Esophagus muscularis mucosa (tissue), 4 donors: ENCODE results near the gene PHACTR3. TPM values are rescaled to one million over a fixed set of nuclear protein-coding genes. Genes with fewer than 3 reads are reported as not detected.

ENCODE experiments used
- DNase-seq: peaks from one replicate; pipeline ENCODE4 v3.0.0-alpha.2; 2017; ENCODE audit errors: extremely low spot score
- H3K27ac ChIP-seq, 4 donors: fragments of 200-600 bp; sonication (generic); replicated peaks in 1 of 4; 1 replicate in 3 of 4; 2 replicates in 1 of 4; pipeline ENCODE4 v1.5.1; 2016 to 2019; ENCODE audit warnings: mild to moderate bottlenecking in 1 of 4
- H3K27me3 ChIP-seq, 4 donors: fragments of 200-600 bp; sonication (generic); one replicate each; pipeline versions ENCODE4 v1.5.1 to v1.6.0; 2016 to 2019
- H3K36me3 ChIP-seq, 4 donors: fragments of 200-600 bp; sonication (generic); one replicate each; pipeline ENCODE4 v1.5.1; 2016 to 2019
- H3K4me1 ChIP-seq, 4 donors: fragments of 200-600 bp; sonication (generic); one replicate each; pipeline ENCODE4 v1.5.1; 2016 to 2019
- H3K4me3 ChIP-seq, 4 donors: fragments of 200-600 bp; sonication (generic); 1 replicate in 2 of 4; 2 replicates in 2 of 4; pipeline ENCODE4 v1.5.1; 2016 to 2019; ENCODE audit warnings: mild to moderate bottlenecking in 4 of 4, moderate library complexity in 1 of 4
- H3K9me3 ChIP-seq, 4 donors: fragments of 200-600 bp; sonication (generic); 1 replicate in 3 of 4; 2 replicates in 1 of 4; pipeline ENCODE4 v1.5.1; 2016 to 2019
- EP300 ChIP-seq: sonication (generic); formaldehyde crosslinking; IDR thresholded peaks from one replicate; pipeline ENCODE4 v1.6.1; 2017; ENCODE audit warnings: antibody characterized with exemption
- POLR2A ChIP-seq: fragments of 450-650 bp; IDR thresholded peaks from one replicate; pipeline ENCODE4 v1.6.1; 2017; ENCODE audit warnings: antibody characterized with exemption, moderate library complexity, mild to moderate bottlenecking, low read depth
- POLR2AphosphoS5 ChIP-seq, 2 donors: sonication (generic); formaldehyde crosslinking; IDR thresholded peaks; one replicate each; pipeline ENCODE4 v1.6.1; 2017; ENCODE audit warnings: antibody characterized with exemption in 2 of 2
- WGBS: methylation state at CpG from one replicate; pipeline ENCODE4 v1.1.5; 2018; 5-methylcytosine and 5-hydroxymethylcytosine counted together
- intact Hi-C: fragments of 100-400 bp; cut with DNase I; formaldehyde crosslinking; loops from one replicate; pipeline ENCODE4 v1.15.1; 2023
- total RNA-seq, 4 donors: library from RNA; depleted of rRNA; stranded (reverse); fragments of >200 nt; gene quantifications; one replicate each; pipeline versions ENCODE4 v1.1.0 to v1.2.1, GENCODE V29; 2016
- TF ChIP-seq, protein P1 (sequence below), 3 experiments: fragments of 200-600 bp in 2 of 3; fragments of 450-650 bp in 1 of 3; sonication (generic) in 2 of 3; IDR thresholded peaks; one replicate each; pipeline ENCODE4 v1.5.1; 2017 to 2019; ENCODE audit warnings: antibody characterized with exemption in 3 of 3, mild to moderate bottlenecking in 2 of 3, moderate library complexity in 1 of 3

PHACTR3 gene
- total RNA-seq, 4 donors from 2014 or later = 0.17 to 0.86 (median 0.56) TPM

DNA sequence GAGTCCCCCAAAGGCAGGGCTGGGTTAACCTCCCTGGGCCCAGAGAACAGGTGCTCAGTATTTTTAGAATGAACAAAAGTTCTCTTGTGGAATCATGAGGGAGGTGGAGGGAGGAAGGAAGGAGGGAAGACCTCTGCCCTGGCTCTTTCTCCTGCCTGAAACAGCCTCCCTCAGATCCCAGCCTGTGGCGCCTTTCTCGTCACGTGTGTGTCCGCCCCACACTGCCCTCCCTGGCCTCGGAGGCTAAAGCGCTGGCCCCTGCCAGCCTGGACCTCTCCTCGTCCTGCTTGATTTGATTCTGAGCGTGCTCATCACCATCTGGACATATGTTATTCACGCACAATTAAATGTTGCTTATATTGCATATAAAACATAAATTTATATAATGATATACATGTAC, 40.9 kb downstream of the PHACTR3 start:
- no peak for TF ChIP-seq POLR2AphosphoS5 (IDR thresholded peaks at IDR 0.05)
- TF ChIP-seq EP300 = no peak
- TF ChIP-seq, protein P1, sequence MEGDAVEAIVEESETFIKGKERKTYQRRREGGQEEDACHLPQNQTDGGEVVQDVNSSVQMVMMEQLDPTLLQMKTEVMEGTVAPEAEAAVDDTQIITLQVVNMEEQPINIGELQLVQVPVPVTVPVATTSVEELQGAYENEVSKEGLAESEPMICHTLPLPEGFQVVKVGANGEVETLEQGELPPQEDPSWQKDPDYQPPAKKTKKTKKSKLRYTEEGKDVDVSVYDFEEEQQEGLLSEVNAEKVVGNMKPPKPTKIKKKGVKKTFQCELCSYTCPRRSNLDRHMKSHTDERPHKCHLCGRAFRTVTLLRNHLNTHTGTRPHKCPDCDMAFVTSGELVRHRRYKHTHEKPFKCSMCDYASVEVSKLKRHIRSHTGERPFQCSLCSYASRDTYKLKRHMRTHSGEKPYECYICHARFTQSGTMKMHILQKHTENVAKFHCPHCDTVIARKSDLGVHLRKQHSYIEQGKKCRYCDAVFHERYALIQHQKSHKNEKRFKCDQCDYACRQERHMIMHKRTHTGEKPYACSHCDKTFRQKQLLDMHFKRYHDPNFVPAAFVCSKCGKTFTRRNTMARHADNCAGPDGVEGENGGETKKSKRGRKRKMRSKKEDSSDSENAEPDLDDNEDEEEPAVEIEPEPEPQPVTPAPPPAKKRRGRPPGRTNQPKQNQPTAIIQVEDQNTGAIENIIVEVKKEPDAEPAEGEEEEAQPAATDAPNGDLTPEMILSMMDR (IDR thresholded peaks at IDR 0.05) = no peak
- TF ChIP-seq POLR2A = no peak
- Histone ChIP-seq H3K27me3 (no peaks in the 10 kb centered on the region), H3K27ac (no peak overlapping the region), H3K4me3 (no peak overlapping the region), H3K4me1 (peaks cover 0 to 15% (median 14%) of the 10 kb centered on the region in 4 donors), H3K36me3 (no peaks in the 10 kb centered on the region), H3K9me3 (no peaks in the 10 kb centered on the region)
- intact Hi-C loops = no loop called here
- DNase-seq = peak; percentile 77
- WGBS = 80% methylated on average over 9 of the region's 9 CpGs

- no peaks in the 10 kb centered on the region for H3K36me3 ChIP-seq
- H3K4me1 ChIP-seq = peaks cover 0 to 15% (median 14%) of the 10 kb centered on the region in 4 donors
- H3K4me3 ChIP-seq = no peak overlapping the region
- no peaks in the 10 kb centered on the region for H3K9me3 ChIP-seq
- DNase-seq = peak; percentile 81
- no peaks in the 10 kb centered on the region for H3K27me3 ChIP-seq
- no peak for TF ChIP-seq EP300
- no peak for TF ChIP-seq POLR2A
- no peak for TF ChIP-seq POLR2AphosphoS5 (IDR thresholded peaks at IDR 0.05)
- TF ChIP-seq, protein P1 (IDR thresholded peaks at IDR 0.05) = no peak
- intact Hi-C loops = no loop called here
- 59% methylated on average over 5 of the region's 7 CpGs for WGBS
- H3K27ac ChIP-seq = no peak overlapping the region
Measured at GRCh38 chr20:59645761-59646171, 41.4 kb downstream of the PHACTR3 start.

- 77% methylated on average over 3 of the region's 3 CpGs for WGBS
- no peaks in the 10 kb centered on the region for H3K27me3 ChIP-seq
- peak; percentile 60 for DNase-seq
- H3K4me1 ChIP-seq = peaks cover 0 to 15% (median 14%) of the 10 kb centered on the region in 4 donors
- no peak overlapping the region for H3K4me3 ChIP-seq
- H3K27ac ChIP-seq = no peak overlapping the region
- TF ChIP-seq EP300 = no peak
- no peak for TF ChIP-seq POLR2AphosphoS5 (IDR thresholded peaks at IDR 0.05)
- TF ChIP-seq, protein P1 (IDR thresholded peaks at IDR 0.05) = no peak
- no peak for TF ChIP-seq POLR2A
- no peaks in the 10 kb centered on the region for H3K9me3 ChIP-seq
- intact Hi-C loops = no loop called here
- H3K36me3 ChIP-seq = no peaks in the 10 kb centered on the region
Measured at GRCh38 chr20:59646487-59646886, 42.1 kb downstream of the PHACTR3 start.

- no peaks in the 10 kb centered on the region for H3K36me3 ChIP-seq
- no peak for DNase-seq
- H3K9me3 ChIP-seq = no peaks in the 10 kb centered on the region
- peaks cover 0 to 15% (median 14%) of the 10 kb centered on the region in 4 donors for H3K4me1 ChIP-seq
- H3K27ac ChIP-seq = no peak overlapping the region
- H3K4me3 ChIP-seq = no peak overlapping the region
- intact Hi-C loops = no loop called here
- H3K27me3 ChIP-seq = no peaks in the 10 kb centered on the region
- TF ChIP-seq POLR2A (no peak), POLR2AphosphoS5 (IDR thresholded peaks at IDR 0.05) (no peak), EP300 (no peak)
- TF ChIP-seq, protein P1 (IDR thresholded peaks at IDR 0.05) = no peak
Measured at GRCh38 chr20:59647271-59647670, 42.9 kb downstream of the PHACTR3 start.

GRCh38 chr20:59648466-59649070, 44.2 kb downstream of the PHACTR3 start:
- TF ChIP-seq POLR2AphosphoS5 (IDR thresholded peaks at IDR 0.05) (no peak), POLR2A (no peak)
- TF ChIP-seq, protein P1 (IDR thresholded peaks at IDR 0.05) = no peak
- Histone ChIP-seq H3K4me1 (peaks cover 0 to 8% (median 6%) of the 10 kb centered on the region in 4 donors), H3K9me3 (no peaks in the 10 kb centered on the region), H3K27ac (no peak overlapping the region), H3K27me3 (no peaks in the 10 kb centered on the region), H3K4me3 (no peak overlapping the region), H3K36me3 (no peaks in the 10 kb centered on the region)
- 50% methylated on average over 5 of the region's 7 CpGs for WGBS
- DNase-seq = peak; percentile 90
- intact Hi-C loops = no loop called here
